Measurements from ENCODE around the gene SDR39U1. TPM values are rescaled to one million over a fixed set of nuclear protein-coding genes. Genes with fewer than 3 reads are reported as not detected.
A peak's percentile ranks its signal among the peaks of the same experiment; 100 is the strongest.
"Not testable (repeated sequence)": the region's sequence is repeated elsewhere in the genome, so short reads cannot be mapped to it uniquely, and the experiment has no call there.

Gene SDR39U1, protein sequence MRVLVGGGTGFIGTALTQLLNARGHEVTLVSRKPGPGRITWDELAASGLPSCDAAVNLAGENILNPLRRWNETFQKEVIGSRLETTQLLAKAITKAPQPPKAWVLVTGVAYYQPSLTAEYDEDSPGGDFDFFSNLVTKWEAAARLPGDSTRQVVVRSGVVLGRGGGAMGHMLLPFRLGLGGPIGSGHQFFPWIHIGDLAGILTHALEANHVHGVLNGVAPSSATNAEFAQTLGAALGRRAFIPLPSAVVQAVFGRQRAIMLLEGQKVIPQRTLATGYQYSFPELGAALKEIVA
- polyA plus RNA-seq (2012; ENCODE audit: insufficient read depth, insufficient read length), result 81.0 TPM

DNA sequence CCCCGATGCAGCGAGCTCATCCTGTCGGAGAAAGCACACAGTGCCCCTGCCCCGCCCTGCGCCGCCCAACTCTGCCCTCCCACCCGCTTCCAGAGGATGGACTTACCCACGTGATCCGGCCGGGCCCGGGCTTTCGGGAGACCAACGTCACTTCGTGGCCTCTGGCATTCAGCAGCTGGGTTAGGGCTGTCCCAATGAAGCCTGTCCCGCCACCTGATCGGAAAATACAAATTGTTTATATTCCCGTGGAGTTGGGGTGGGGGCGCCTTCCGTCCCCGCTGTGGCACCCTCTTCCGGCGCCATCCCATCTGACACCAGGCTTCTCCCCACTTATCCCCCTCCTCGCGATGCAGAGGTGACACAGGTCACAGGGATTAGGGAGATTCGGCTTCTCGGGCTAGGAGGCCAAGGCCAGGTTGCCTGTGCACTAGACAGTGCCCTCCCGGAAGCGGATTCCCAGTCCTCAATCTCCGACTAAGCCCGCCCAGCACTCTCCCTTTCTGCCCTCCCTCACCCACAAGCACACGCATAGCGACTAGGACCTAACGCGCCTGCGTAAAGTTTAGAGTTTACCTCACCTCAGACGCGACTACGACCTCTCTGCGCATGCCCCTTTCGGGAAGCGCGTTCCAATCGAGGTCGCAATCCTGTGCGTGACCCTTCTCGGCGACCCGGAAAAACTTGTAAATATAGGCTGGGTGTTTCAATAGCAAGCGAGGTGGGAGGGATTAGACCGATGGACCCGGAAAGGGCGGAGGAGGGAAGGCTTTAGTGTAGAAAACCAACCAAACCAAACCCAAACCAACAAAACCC lies at the start of gene SDR39U1:
Gene SDR39U1 (minus strand): TSS at position 537 of the 813 bp plus-strand sequence. CDS start 7 bp downstream, at position 530.
- DNase-seq (ENCODE audit: low read depth, low spot score), result peak; percentile 99
- peak within 1 kb of the TSS; percentile 85 for H3K4me3 ChIP-seq (ENCODE audit: low read length)

DNA sequence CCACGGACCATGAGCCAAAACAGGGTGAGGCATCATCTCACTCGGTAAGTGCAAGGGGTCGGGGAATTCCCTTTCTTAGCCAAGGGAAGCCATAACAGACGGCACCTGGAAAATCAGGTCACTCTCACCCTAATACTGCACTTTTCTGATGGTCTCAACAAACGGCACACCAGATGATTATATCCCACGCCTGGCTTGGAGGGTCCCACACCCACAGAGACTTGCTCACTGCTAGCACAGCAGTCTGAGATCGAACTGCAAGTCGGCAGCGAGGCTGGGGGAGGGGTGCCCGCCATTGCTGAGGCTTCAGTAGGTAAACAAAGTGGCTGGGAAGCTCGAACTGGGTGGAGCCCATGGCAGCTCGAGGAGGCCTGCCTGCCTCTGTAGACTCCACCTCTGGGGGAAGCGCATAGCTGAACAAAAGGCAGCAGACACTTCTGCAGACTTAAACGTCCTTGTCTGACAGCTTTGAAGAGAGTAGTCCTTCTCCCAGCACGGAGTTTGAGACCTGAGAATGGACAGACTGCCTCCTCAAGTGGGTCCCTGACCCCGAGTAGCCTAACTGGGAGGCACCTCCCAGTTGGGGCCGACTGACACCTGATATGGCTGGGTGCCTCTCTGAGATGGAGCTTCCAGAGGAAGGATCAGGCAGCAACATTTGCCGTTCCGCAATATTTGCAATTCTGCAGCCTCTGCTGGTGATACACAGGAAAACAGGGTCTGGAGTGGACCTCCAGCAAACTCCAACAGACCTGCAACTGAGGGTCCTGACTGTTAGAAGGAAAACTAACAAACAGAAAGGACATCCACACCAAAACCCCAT lies 49.2 kb upstream of the SDR39U1 start:
- not testable (repeated sequence) for H3K4me3 ChIP-seq (ENCODE audit: low read length); DNase-seq (ENCODE audit: low read depth, low spot score)

- peak overlapping the region; percentile 25; the same call in 1 of the 2 replicates for H3K4me3 ChIP-seq (ENCODE audit: low read length)
- DNase-seq (ENCODE audit: low read depth, low spot score), result peak; percentile 87
Measured at GRCh38 chr14:24483604-24484252, 41.2 kb upstream of the SDR39U1 start.

DNA sequence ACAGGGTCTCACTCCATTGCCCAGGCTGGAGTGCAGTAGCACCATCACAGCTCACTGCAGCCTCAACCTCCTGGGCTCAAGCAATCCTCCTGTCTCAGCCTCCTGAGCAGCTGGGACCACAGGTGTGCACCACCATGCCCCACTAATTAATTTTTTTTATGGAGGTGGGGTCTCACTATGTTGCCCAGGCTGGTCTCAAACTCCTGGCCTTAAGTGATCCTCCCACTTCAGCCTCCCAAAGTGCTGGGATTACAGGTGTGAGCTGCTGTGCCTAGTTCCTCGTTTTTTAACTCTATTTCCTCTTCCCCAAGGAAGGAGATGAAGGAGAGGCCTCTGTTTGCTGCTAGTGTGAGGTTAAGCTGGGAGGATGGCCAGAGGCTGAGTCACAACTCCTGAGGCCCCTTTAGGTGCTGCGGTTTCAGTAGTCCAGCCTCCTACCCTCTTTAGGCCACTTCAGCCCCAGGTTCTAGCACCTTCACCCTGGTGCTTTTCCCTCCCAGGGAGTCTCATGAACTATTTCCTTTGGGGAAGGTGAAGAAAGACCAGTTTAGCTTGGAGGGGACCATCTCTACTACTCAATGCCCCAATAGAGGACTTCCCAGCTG lies 40.2 kb upstream of the SDR39U1 start:
- H3K4me3 ChIP-seq (ENCODE audit: low read length); DNase-seq (ENCODE audit: low read depth, low spot score): not testable (repeated sequence)

DNA sequence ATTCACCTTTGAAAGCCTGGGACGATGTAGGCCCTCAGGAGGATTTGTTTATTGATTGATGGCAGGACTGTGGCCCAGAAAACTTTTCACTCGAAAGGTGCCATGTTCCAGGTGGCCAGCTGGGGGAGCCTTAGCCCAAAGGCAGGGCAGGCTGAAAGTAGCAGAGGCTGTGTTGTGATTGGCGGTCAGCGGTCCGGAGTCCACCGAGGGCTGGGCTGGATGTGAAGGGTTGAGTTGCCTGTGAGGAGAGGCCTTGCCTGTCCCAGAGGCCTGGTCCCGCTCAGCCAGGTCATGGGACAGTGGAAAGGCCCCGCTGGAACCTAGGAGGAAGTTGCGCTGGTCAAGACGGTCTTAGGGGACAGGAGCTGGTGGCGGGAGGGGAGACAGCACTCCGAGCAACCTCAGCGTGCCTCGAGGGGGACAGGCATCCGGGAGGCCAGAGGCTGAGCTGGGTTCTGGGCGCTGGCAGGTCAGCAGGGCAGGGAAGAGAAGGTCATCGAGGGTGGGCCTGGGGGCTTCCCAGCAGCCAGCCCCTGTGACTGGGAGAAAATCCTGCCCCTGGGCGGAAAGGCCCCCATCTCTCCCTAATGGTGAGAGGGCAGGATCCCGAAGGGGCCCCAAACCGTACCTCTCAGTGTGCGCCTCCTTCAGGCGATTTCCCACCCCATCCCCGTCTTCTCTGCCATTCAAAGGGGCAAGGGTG lies 39.2 kb upstream of the SDR39U1 start:
- no peak for DNase-seq (ENCODE audit: low read depth, low spot score)
- no peak overlapping the region for H3K4me3 ChIP-seq (ENCODE audit: low read length)

DNA sequence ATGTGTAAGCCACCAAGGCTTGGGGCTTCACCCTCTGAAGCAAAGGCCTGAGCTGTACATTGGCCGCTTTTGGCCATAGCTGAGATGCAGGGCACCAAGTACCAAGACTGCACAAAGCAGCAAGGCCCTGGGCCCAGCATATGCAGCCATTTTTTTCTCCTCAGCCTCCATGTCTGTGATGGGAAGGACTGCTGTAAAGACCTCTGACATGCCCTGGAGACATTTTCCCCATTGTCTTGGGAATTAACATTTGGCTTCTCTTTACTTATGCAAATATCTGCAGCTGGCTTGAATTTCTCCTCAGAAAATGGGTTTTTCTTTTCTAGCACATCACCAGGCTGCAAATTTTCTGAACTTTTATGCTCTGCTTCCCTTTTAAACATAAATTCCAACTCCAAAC lies 37.4 kb upstream of the SDR39U1 start:
- not testable (repeated sequence) for H3K4me3 ChIP-seq (ENCODE audit: low read length); DNase-seq (ENCODE audit: low read depth, low spot score)

DNA sequence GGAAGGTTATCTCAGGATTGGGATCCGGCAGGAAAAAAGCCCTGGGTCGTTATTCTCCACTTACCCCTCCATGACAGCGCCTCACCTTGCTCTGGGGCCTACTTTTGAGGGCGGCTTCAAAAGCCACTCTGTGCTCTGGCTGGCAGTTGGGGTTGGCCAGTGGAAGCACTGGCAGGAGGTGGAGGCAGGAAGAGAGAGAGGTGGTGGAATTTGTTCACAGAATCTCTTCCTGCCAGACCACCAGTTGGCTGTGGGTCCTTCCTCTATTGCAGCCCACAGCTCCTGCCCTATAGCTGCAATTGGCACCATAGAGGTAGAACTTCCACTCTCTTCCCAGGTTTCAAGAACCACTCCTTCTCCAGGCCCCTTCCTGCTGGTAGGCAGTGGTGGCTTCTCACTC lies 32.7 kb upstream of the SDR39U1 start:
- DNase-seq (ENCODE audit: low read depth, low spot score), result no peak
- no peak overlapping the region for H3K4me3 ChIP-seq (ENCODE audit: low read length)

- H3K4me3 ChIP-seq (ENCODE audit: low read length), result no peak overlapping the region
- no peak for DNase-seq (ENCODE audit: low read depth, low spot score)
Measured at GRCh38 chr14:24473211-24473610, 30.6 kb upstream of the SDR39U1 start.

GRCh38 chr14:24470450-24470849 lies 27.9 kb upstream of the SDR39U1 start:
- not testable (repeated sequence) for DNase-seq (ENCODE audit: low read depth, low spot score); H3K4me3 ChIP-seq (ENCODE audit: low read length)

GRCh38 chr14:24465805-24466204 lies 23.2 kb upstream of the SDR39U1 start:
- no peak for DNase-seq (ENCODE audit: low read depth, low spot score)

GRCh38 chr14:24465368-24465767 lies 22.8 kb upstream of the SDR39U1 start:
- DNase-seq (ENCODE audit: low read depth, low spot score), result peak; percentile 92
- H3K4me3 ChIP-seq (ENCODE audit: low read length), result no peak overlapping the region

More at GRCh38 chr14:24465805-24466204, 23.2 kb upstream of the SDR39U1 start:
- H3K4me3 ChIP-seq (ENCODE audit: low read length), result no peak overlapping the region

DNA sequence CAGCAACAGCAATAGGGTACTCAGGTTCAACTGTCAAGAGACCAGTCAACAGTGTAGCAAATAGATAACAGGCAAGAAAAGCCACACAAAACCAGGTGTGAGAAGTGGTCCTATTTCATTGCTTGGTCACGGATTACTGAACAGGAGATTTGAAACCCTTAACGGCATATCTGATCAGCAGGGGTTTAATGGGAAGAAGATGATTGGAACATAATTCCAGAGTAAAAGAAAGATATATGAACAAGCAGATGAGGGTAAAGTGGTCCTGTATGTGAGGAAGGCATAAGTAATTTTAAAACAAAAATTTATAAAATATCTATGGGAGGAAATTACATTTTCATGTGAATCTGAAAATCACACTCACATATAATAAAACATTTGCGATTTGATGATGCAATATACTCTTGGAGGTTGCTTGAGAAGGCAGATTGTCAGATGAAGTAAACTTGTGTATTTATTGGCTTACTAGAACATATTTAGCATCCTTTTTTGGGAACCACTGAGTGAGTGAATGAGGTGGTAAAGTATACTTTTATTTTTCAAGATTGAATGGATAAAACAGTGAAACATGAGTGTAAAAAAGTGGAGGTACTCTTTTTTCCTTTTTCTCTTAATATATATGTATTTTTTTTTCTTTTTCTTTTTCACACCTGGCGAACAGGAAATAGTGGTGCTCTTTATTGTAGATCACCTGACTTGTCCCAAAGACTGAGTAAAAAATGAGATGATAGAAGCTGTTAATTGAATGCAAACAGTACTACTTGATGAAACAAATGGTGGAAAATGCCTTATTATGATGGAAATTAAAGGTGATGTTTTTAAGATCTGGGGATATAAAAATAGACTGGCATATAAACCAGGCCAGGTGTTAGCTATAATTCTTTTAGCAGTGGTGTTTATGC lies 21.6 kb upstream of the SDR39U1 start:
- DNase-seq (ENCODE audit: low read depth, low spot score), result peak; percentile 57
- H3K4me3 ChIP-seq (ENCODE audit: low read length), result no peak overlapping the region

DNA sequence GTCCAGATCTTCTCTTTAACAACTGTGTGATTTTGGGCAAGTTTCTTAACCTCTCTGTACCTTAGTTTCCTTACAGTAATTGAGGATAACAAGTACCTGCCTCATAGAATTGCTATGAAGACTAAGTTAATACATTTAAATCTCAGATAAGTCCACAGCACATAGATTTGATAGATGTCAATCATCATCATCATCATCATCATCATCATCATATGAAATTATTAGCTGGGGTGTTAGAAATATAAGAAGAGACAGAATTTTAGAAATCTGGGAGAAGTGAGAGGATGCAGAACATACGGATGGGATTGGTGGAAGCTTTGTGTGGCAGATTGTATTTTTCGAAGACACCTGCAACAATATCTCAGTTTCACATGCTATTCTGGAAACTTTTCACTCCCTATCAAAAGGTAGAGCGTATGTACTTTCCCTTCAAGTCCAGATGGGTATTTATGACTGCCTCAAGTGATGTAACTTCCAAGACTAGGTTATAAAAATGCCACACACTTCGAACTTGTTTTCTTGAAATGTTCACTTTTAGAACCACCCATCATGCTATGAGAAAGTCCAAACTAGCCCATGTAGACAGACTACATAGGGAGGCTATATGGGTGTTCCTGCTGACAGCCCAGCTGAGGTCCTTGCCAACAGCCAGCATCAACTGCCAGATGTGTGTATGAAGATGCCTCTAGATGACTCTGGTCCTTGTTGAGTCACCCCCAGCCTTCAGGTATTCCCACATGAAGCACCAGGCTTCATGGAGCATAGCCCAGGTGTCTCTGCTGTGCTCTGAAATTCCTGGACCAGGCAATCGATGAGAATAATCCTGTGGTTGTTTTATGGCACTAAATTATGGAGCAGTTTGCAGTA lies 20.7 kb upstream of the SDR39U1 start:
- H3K4me3 ChIP-seq (ENCODE audit: low read length), result no peak overlapping the region
- peak; percentile 67 for DNase-seq (ENCODE audit: low read depth, low spot score)

DNA sequence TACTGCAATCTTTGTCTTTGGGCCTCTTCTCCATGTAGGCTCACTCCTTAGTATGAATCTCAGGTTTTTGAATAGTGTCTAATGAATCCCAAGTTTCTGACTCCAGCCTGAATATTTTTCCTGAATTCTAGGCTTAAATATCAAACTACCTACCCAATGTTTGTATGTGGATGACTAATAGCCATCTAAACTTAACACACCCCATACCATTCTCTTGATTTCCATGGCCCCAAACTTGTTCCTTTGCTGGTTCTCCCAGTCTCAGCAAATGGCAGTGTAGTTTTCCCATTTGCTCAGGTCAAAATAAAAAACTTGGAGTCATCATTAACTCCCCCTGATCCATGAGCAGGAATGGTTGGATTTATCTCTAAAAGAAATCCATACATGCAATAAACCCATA lies 18.8 kb upstream of the SDR39U1 start:
- no peak for DNase-seq (ENCODE audit: low read depth, low spot score)
- H3K4me3 ChIP-seq (ENCODE audit: low read length), result no peak overlapping the region

DNA sequence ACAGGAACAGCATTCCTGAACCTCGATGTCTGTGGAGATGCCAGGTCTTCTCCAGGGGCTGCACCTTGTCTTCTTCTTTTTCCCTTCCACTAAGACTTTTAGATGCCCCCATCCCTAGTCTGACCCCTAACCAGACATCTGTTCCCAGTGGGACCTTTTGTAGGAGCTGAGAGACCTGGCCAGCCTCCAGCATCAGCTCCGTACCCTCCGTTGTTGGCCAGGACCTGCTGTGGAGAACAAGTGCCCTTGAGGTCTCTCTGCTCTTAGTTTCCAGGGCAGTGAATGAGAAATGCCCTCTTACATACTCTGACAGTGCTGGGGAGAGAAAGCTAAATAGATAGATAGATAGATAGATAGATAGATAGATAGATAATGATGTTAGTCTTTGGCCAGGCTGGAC lies 16.8 kb upstream of the SDR39U1 start:
- no peak for DNase-seq (ENCODE audit: low read depth, low spot score)
- no peak overlapping the region for H3K4me3 ChIP-seq (ENCODE audit: low read length)

- DNase-seq (ENCODE audit: low read depth, low spot score), result no peak
- no peak overlapping the region for H3K4me3 ChIP-seq (ENCODE audit: low read length)
Measured at GRCh38 chr14:24458736-24459135, 16.2 kb upstream of the SDR39U1 start.

All from Jurkat, Clone E6-1 (cell line).